Muscle layer of duodenum (tissue), 2 donors: ENCODE measurements around the gene BAG2.
A peak's percentile ranks its signal among the peaks of the same experiment; 100 is the strongest.

ENCODE experiments used
- H3K27ac ChIP-seq: one replicate; pipeline ENCODE4 v1.7.0; 2013; ENCODE audit warnings: mild to moderate bottlenecking, low read length
- H3K27me3 ChIP-seq: one replicate; pipeline ENCODE4 v1.7.0; 2013; ENCODE audit warnings: low read depth, mild to moderate bottlenecking, control low read depth, low read length
- H3K36me3 ChIP-seq, 2 donors: one replicate each; pipeline ENCODE4 v1.7.0; 2013; ENCODE audit warnings: low read length in 2 of 2, control low read depth in 1 of 2, mild to moderate bottlenecking in 1 of 2; ENCODE audit not compliant: insufficient read depth in 2 of 2, control insufficient read depth in 1 of 2
- H3K4me1 ChIP-seq, 2 donors: one replicate each; pipeline ENCODE4 v1.7.0; 2013; ENCODE audit warnings: low read length in 2 of 2, mild to moderate bottlenecking in 2 of 2, control low read depth in 1 of 2, moderate library complexity in 1 of 2; ENCODE audit not compliant: insufficient read depth in 2 of 2, control insufficient read depth in 1 of 2
- H3K4me3 ChIP-seq, 2 donors: one replicate each; pipeline ENCODE4 v1.7.0; 2013; ENCODE audit warnings: low read length in 2 of 2, low read depth in 1 of 2, mild to moderate bottlenecking in 1 of 2
- H3K9me3 ChIP-seq, 2 donors: one replicate each; pipeline ENCODE4 v1.7.0; 2013; ENCODE audit warnings: low read length in 2 of 2, control low read depth in 1 of 2, mild to moderate bottlenecking in 1 of 2; ENCODE audit not compliant: control insufficient read depth in 1 of 2
- donor health status: healthy.

Gene BAG2

GRCh38 chr6:57147401-57147800 is 24.7 kb upstream of the BAG2 start:
- Histone ChIP-seq H3K27ac (no peak overlapping the region), H3K4me1 (no peaks in the 10 kb centered on the region), H3K9me3 (no peaks in the 10 kb centered on the region), H3K36me3 (peaks cover 32 to 45% of the 10 kb centered on the region in 2 donors), H3K4me3 (no peak overlapping the region), H3K27me3 (no peaks in the 10 kb centered on the region)

- no peaks in the 10 kb centered on the region for H3K27me3 ChIP-seq
- no peaks in the 10 kb centered on the region for H3K9me3 ChIP-seq
- peaks cover 26 to 47% of the 10 kb centered on the region in 2 donors for H3K36me3 ChIP-seq
- no peak overlapping the region for H3K4me3 ChIP-seq
- H3K27ac ChIP-seq, result no peak overlapping the region
- no peaks in the 10 kb centered on the region for H3K4me1 ChIP-seq
Observed at GRCh38 chr6:57147955-57148858, 23.9 kb upstream of the BAG2 start.

- no peaks in the 10 kb centered on the region for H3K4me1 ChIP-seq
- no peak overlapping the region for H3K4me3 ChIP-seq
- H3K27me3 ChIP-seq, result no peaks in the 10 kb centered on the region
- H3K9me3 ChIP-seq, result no peaks in the 10 kb centered on the region
- peaks cover 31 to 41% of the 10 kb centered on the region in 2 donors for H3K36me3 ChIP-seq
- H3K27ac ChIP-seq, result no peak overlapping the region
Observed at GRCh38 chr6:57158658-57159057, 13.5 kb upstream of the BAG2 start.

- H3K4me3 ChIP-seq, result no peak overlapping the region
- H3K36me3 ChIP-seq, result peaks cover 26 to 42% of the 10 kb centered on the region in 2 donors
Observed at GRCh38 chr6:57159127-57159526, 13.0 kb upstream of the BAG2 start.

GRCh38 chr6:57162028-57162427 is 10.1 kb upstream of the BAG2 start:
- no peak overlapping the region for H3K27ac ChIP-seq
- no peak overlapping the region for H3K4me3 ChIP-seq
- peaks cover 19 to 39% of the 10 kb centered on the region in 2 donors for H3K36me3 ChIP-seq
- H3K27me3 ChIP-seq, result no peaks in the 10 kb centered on the region
- H3K4me1 ChIP-seq, result no peaks in the 10 kb centered on the region
- H3K9me3 ChIP-seq, result peaks cover 0 to 11% of the 10 kb centered on the region in 2 donors

More at GRCh38 chr6:57159127-57159526, 13.0 kb upstream of the BAG2 start:
- H3K9me3 ChIP-seq, result no peaks in the 10 kb centered on the region
- no peak overlapping the region for H3K27ac ChIP-seq
- no peaks in the 10 kb centered on the region for H3K4me1 ChIP-seq
- no peaks in the 10 kb centered on the region for H3K27me3 ChIP-seq

- H3K27ac ChIP-seq, result no peak overlapping the region
- peaks cover 19 to 39% of the 10 kb centered on the region in 2 donors for H3K36me3 ChIP-seq
- no peak overlapping the region for H3K4me3 ChIP-seq
- peaks cover 0 to 11% of the 10 kb centered on the region in 2 donors for H3K9me3 ChIP-seq
- H3K4me1 ChIP-seq, result no peaks in the 10 kb centered on the region
- H3K27me3 ChIP-seq, result no peaks in the 10 kb centered on the region
Observed at GRCh38 chr6:57162516-57162915, 9.6 kb upstream of the BAG2 start.

GRCh38 chr6:57163956-57164355 is 8.2 kb upstream of the BAG2 start:
- H3K9me3 ChIP-seq, result peaks cover 0 to 11% of the 10 kb centered on the region in 2 donors
- no peaks in the 10 kb centered on the region for H3K4me1 ChIP-seq
- peaks cover 8 to 36% of the 10 kb centered on the region in 2 donors for H3K36me3 ChIP-seq
- H3K27me3 ChIP-seq, result no peaks in the 10 kb centered on the region
- H3K27ac ChIP-seq, result no peak overlapping the region
- no peak overlapping the region for H3K4me3 ChIP-seq

DNA sequence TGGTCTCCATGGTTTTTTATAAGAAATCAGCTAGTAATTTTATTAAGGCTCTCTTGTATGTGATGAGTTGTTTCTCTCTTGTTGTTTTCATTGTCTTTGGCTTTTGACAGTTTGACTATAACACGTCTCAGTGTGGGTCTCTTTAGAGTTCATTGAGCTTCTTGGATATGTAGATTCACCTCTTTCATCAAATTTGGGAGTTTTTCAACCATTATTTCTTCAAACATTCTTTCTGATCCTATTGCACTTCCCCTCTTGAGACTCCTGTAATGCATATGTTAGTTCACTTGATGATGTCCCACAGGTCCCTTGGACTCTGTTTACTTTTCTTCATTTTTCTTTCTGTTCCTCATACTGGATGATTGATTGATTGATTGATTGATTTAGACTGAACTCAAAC is 7.0 kb upstream of the BAG2 start:
- peaks cover 8 to 36% of the 10 kb centered on the region in 2 donors for H3K36me3 ChIP-seq
- H3K27ac ChIP-seq, result no peak overlapping the region
- no peaks in the 10 kb centered on the region for H3K27me3 ChIP-seq

DNA sequence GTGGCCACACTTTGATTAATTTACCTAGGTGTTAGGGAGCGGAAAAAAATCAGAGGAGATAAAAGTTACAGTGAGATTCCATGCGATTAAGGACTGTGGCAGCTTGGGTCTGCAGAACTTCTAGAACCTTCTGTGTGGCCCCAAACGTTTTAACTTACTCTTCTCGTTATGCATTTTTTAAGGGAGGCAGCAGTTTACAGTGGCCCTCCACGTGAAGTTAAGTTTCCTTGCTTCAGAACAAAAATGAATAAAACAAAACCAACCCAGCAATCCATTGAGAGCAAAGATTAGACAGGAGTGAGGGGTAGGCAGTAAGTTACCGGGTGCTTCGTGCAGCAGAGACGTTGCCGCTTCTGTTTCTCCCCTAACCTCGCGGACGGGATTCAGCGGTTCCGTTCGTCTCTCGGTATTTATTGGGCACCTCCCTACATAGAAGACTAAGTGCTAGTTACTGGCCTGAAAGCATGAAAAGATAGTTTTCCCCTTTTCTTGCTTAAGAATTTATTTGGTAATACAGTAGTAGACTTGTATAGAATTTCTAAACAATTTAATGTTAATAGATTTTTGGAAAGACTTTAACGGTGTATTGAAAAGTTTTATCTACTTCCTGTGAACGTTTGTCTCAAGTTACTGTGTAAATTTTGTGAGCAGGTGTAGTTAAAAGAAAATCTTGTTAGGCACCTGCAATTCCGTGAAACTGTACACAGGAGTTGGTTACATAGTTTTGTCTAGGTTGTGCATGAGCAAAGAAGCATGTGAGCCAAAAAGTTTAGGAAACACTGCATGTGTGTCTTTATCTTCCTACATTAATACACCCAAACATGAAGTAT is 1.1 kb downstream of the BAG2 start:
- Histone ChIP-seq H3K27me3 (no peaks in the 10 kb centered on the region), H3K27ac (peak overlapping the region; percentile 88), H3K36me3 (no peaks in the 10 kb centered on the region), H3K9me3 (no peaks in the 10 kb centered on the region), H3K4me3 (peak overlapping the region; percentile 68 to 76), H3K4me1 (peaks cover 0 to 22% of the 10 kb centered on the region in 2 donors)

More for the DNA sequence above, 7.0 kb upstream of the BAG2 start:
- Histone ChIP-seq H3K4me1 (no peaks in the 10 kb centered on the region), H3K4me3 (no peak overlapping the region), H3K9me3 (peaks cover 0 to 11% of the 10 kb centered on the region in 2 donors)

DNA sequence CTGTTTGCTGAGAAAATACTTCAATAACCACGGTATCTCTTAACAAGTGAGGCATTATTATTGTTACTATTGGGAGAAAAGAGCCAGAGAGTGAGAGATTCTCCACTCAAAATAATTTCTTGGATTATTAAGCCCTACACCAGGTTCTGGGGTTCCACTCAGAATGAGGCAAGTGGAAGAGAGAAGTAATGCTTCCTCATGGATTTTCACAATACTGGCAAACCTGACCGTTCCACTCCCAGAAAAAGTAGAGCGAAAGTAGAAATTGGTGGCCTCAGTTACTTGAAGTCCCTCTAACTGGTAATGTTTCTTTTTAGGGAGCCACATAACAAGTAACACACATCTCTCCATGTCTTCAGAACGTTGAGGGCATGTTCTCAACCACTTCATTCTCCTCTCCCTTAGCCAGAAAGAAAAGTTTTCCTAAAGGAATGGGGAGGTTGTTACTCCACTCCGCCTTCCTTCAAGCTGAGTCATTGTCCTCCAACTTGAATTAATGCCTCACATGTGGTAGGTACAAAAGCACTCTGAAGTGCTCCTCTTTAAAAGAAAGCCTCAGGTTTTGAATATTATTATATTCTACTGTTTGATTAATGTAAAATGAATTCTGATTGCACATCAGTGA is 1.9 kb downstream of the BAG2 start:
- no peaks in the 10 kb centered on the region for H3K9me3 ChIP-seq
- peaks cover 0 to 27% of the 10 kb centered on the region in 2 donors for H3K4me1 ChIP-seq
- peak overlapping the region; percentile 68 to 76 for H3K4me3 ChIP-seq
- H3K27ac ChIP-seq, result peak overlapping the region; percentile 88
- no peaks in the 10 kb centered on the region for H3K36me3 ChIP-seq
- H3K27me3 ChIP-seq, result no peaks in the 10 kb centered on the region

- H3K4me1 ChIP-seq, result peaks cover 0 to 27% of the 10 kb centered on the region in 2 donors
- H3K9me3 ChIP-seq, result no peaks in the 10 kb centered on the region
- peak overlapping the region; percentile 88 for H3K27ac ChIP-seq
- no peaks in the 10 kb centered on the region for H3K27me3 ChIP-seq
- H3K36me3 ChIP-seq, result no peaks in the 10 kb centered on the region
- H3K4me3 ChIP-seq, result peak overlapping the region; percentile 68 to 76
Observed at GRCh38 chr6:57174511-57174907, 2.4 kb downstream of the BAG2 start.
